IMR-90 (cell line): Measurements from ENCODE around the gene BCL2L1.

Source experiments
- CTCF ChIP-seq: conservative IDR thresholded peaks from 2 replicates; pipeline ENCODE4 v1.5.1; 2012; ENCODE audit warnings: mild to moderate bottlenecking, low read depth, low read length, improper control_type of control experiment
- MAZ ChIP-seq: IDR thresholded peaks from 2 replicates; pipeline ENCODE4 v1.6.1; 2012; ENCODE audit warnings: low read depth, mild to moderate bottlenecking, low read length, improper control_type of control experiment, moderate library complexity, borderline replicate concordance
- NFE2L2 ChIP-seq: fragments of 150-350 bp; IDR thresholded peaks from 2 replicates; pipeline ENCODE4 v1.6.1; 2016; ENCODE audit warnings: low read depth, mild to moderate bottlenecking, low read length
- POLR2A ChIP-seq: IDR thresholded peaks from 2 replicates; pipeline ENCODE4 v1.6.1; 2012; ENCODE audit warnings: mild to moderate bottlenecking, low read depth, low read length
- RAD21 ChIP-seq: IDR thresholded peaks from 2 replicates; pipeline ENCODE4 v1.6.1; 2012; ENCODE audit warnings: low read length, improper control_type of control experiment
- TF ChIP-seq, protein P1 (sequence below): fragments of 150-350 bp; IDR thresholded peaks from 2 replicates; pipeline ENCODE4 v1.6.1; 2017; ENCODE audit warnings: mild to moderate bottlenecking, antibody characterized with exemption, low read length, low read depth

DNA sequence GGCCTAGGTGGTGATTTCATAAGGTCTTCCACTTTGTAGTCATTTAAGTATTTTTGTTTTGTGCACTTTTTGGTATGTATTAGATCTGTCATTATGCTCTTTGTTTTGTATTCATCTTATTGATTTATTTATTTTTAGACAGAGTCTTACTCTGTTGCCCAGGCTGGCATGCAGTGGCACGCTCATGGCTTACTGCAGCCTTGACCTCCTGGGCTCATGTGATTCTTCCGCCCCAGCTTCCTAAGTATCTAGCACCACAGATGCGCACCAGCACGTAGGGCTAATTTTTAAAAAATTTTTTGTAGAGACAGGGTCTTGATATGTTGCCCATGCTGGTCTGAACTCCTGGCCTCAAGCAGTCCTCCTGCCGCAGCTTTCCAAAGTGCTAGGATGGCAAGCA lies 47.0 kb upstream of the BCL2L1 start:
- no peak for TF ChIP-seq CTCF
- TF ChIP-seq, protein P1, sequence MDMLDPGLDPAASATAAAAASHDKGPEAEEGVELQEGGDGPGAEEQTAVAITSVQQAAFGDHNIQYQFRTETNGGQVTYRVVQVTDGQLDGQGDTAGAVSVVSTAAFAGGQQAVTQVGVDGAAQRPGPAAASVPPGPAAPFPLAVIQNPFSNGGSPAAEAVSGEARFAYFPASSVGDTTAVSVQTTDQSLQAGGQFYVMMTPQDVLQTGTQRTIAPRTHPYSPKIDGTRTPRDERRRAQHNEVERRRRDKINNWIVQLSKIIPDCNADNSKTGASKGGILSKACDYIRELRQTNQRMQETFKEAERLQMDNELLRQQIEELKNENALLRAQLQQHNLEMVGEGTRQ = no peak
- no peak for TF ChIP-seq POLR2A
- TF ChIP-seq MAZ = no peak
- no peak for TF ChIP-seq RAD21
- TF ChIP-seq NFE2L2 = no peak
